ENCODE results near the gene GABPA.
"Not testable (repeated sequence)": the region's sequence is repeated elsewhere in the genome, so short reads cannot be mapped to it uniquely, and the experiment has no call there.

The GABPA gene

GRCh38 chr21:25734904-25735645 is at the start of gene GABPA, which contains the start of gene ATP5PF:
GABPA (plus strand) TSS chr21:25734972; CDS start chr21:25741599, 6,627 bp downstream.
ATP5PF (minus strand) TSS chr21:25734904; CDS start chr21:25729794, 5,110 bp downstream.
- CTCF ChIA-PET, result interaction anchor here (0.7 to 1.7 kb wide), 8 partner anchors 10 to 434 kb away, joined by 3 to 8 read pairs (median 3); no protein-coding TSS in a partner anchor
- DNase-seq (ENCODE audit: extremely low spot score), result peak; percentile 93
- POLR2A ChIA-PET, result interaction anchor here (1.1 kb wide), 1 partner anchor 96 kb away, joined by 3 read pairs; no protein-coding TSS in a partner anchor
- TF ChIP-seq, protein P1, sequence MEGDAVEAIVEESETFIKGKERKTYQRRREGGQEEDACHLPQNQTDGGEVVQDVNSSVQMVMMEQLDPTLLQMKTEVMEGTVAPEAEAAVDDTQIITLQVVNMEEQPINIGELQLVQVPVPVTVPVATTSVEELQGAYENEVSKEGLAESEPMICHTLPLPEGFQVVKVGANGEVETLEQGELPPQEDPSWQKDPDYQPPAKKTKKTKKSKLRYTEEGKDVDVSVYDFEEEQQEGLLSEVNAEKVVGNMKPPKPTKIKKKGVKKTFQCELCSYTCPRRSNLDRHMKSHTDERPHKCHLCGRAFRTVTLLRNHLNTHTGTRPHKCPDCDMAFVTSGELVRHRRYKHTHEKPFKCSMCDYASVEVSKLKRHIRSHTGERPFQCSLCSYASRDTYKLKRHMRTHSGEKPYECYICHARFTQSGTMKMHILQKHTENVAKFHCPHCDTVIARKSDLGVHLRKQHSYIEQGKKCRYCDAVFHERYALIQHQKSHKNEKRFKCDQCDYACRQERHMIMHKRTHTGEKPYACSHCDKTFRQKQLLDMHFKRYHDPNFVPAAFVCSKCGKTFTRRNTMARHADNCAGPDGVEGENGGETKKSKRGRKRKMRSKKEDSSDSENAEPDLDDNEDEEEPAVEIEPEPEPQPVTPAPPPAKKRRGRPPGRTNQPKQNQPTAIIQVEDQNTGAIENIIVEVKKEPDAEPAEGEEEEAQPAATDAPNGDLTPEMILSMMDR (IDR thresholded peaks at IDR 0.05; ENCODE audit: control extremely low read depth, extremely low read depth, low read depth, missing control alignments), result no peak

- TF ChIP-seq, protein P1 (IDR thresholded peaks at IDR 0.05; ENCODE audit: control extremely low read depth, extremely low read depth, low read depth, missing control alignments), result no peak
- POLR2A ChIA-PET, result no interaction called here
- CTCF ChIA-PET, result no interaction called here
- no peak for DNase-seq (ENCODE audit: extremely low spot score)
Observed at GRCh38 chr21:25687787-25688186, 47.0 kb upstream of the GABPA start.

- CTCF ChIA-PET, result interaction anchor here (1.3 kb wide), 1 partner anchor 11 kb away, joined by 4 read pairs; no protein-coding TSS in a partner anchor
- DNase-seq (ENCODE audit: extremely low spot score), result no peak
Observed at GRCh38 chr21:25688275-25689155, 46.3 kb upstream of the GABPA start.

DNA sequence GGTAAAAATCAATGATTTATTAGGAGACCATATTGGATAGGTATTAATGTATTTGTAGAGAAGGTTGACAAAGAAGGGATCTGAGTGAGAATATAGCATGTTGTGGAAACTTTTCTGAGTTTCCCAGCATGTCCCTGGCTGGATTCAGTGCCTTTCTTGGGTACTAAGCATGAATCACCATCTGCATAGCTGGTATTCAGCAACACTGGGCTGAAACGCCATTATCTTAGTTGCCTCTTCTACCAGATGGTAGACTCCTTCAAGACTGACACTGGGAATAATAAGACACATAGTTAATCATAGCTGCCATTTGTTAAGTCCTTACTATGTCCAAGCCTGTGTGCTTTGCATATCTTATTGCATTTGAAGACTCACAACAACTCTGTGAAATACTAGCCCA is 45.5 kb upstream of the GABPA start:
- CTCF ChIA-PET, result interaction anchor here (1.3 kb wide), 1 partner anchor 10 kb away, joined by 4 read pairs; no protein-coding TSS in a partner anchor
- TF ChIP-seq, protein P1 (IDR thresholded peaks at IDR 0.05; ENCODE audit: control extremely low read depth, extremely low read depth, low read depth, missing control alignments), result no peak
- POLR2A ChIA-PET, result no interaction called here
- DNase-seq (ENCODE audit: extremely low spot score), result no peak

More at GRCh38 chr21:25688275-25689155, 46.3 kb upstream of the GABPA start:
- POLR2A ChIA-PET, result no interaction called here
- TF ChIP-seq, protein P1 (IDR thresholded peaks at IDR 0.05; ENCODE audit: control extremely low read depth, extremely low read depth, low read depth, missing control alignments), result no peak

GRCh38 chr21:25691976-25692375 is 42.8 kb upstream of the GABPA start:
- ChIA-PET CTCF (interaction anchor here (1.1 kb wide), 1 partner anchor 65 kb away, joined by 3 read pairs; no protein-coding TSS in a partner anchor), POLR2A (no interaction called here)
- TF ChIP-seq, protein P1 (IDR thresholded peaks at IDR 0.05; ENCODE audit: control extremely low read depth, extremely low read depth, low read depth, missing control alignments), result no peak
- no peak for DNase-seq (ENCODE audit: extremely low spot score)

GRCh38 chr21:25695461-25695860 is 39.3 kb upstream of the GABPA start:
- POLR2A ChIA-PET; DNase-seq (ENCODE audit: extremely low spot score); CTCF ChIA-PET: not testable (repeated sequence)
